Ishikawa (cell line): ENCODE results near the gene PABPN1L.
A peak's percentile ranks its signal among the peaks of the same experiment; 100 is the strongest.

Experiments used
- CEBPB ChIP-seq: IDR thresholded peaks from 2 replicates; pipeline ENCODE4 v1.6.1; 2012
- CREB1 ChIP-seq: IDR thresholded peaks from 2 replicates; pipeline ENCODE4 v1.6.1; 2012; ENCODE audit warnings: low read depth
- EGR1 ChIP-seq: IDR thresholded peaks from 2 replicates; pipeline ENCODE4 v1.6.1; 2012
- EP300 ChIP-seq: IDR thresholded peaks from 2 replicates; pipeline ENCODE4 v1.6.1; 2012; ENCODE audit warnings: borderline replicate concordance
- FOXM1 ChIP-seq: IDR thresholded peaks from 2 replicates; pipeline ENCODE4 v1.6.1; 2012; ENCODE audit warnings: low read depth, borderline replicate concordance
- MAX ChIP-seq: IDR thresholded peaks from 2 replicates; pipeline ENCODE4 v1.6.1; 2012
- NFIC ChIP-seq: IDR thresholded peaks from 2 replicates; pipeline ENCODE4 v1.6.1; 2012
- RAD21 ChIP-seq: IDR thresholded peaks from 2 replicates; pipeline ENCODE4 v1.6.1; 2012; ENCODE audit warnings: low read depth
- REST ChIP-seq: IDR thresholded peaks from 2 replicates; pipeline ENCODE4 v1.6.1; 2012; ENCODE audit warnings: low read depth, mild to moderate bottlenecking
- TAF1 ChIP-seq: IDR thresholded peaks from 2 replicates; pipeline ENCODE4 v1.6.1; 2012; ENCODE audit warnings: low read depth, mild to moderate bottlenecking
- TCF12 ChIP-seq: IDR thresholded peaks from 2 replicates; pipeline ENCODE4 v1.6.1; 2012; ENCODE audit warnings: low read depth
- TEAD4 ChIP-seq: IDR thresholded peaks from 2 replicates; pipeline ENCODE4 v1.6.1; 2012
- USF1 ChIP-seq: IDR thresholded peaks from 2 replicates; pipeline ENCODE4 v1.6.1; 2012
- YY1 ChIP-seq: IDR thresholded peaks from 2 replicates; pipeline ENCODE4 v1.6.1; 2012; ENCODE audit warnings: low read depth
- ZBTB7A ChIP-seq: IDR thresholded peaks from 2 replicates; pipeline ENCODE4 v1.6.1; 2012; ENCODE audit warnings: low read depth

The PABPN1L gene

GRCh38 chr16:88886420-88886844, 20.0 kb upstream of the PABPN1L start:
- TF ChIP-seq CEBPB, result no peak
- peak; percentile 37; the same call in 1 of the 2 replicates for TF ChIP-seq USF1

GRCh38 chr16:88885693-88886280, 19.3 kb upstream of the PABPN1L start:
- TF ChIP-seq REST, result no peak
- TF ChIP-seq EP300, result no peak
- TF ChIP-seq NFIC, result no peak
- no peak for TF ChIP-seq YY1
- TF ChIP-seq TAF1, result no peak
- TF ChIP-seq MAX, result no peak
- no peak for TF ChIP-seq TEAD4
- no peak for TF ChIP-seq CREB1
- TF ChIP-seq CEBPB, result no peak
- no peak for TF ChIP-seq ZBTB7A
- no peak for TF ChIP-seq RAD21

GRCh38 chr16:88884569-88885271, 18.3 kb upstream of the PABPN1L start:
- no peak for TF ChIP-seq REST
- no peak for TF ChIP-seq EGR1
- TF ChIP-seq TAF1, result no peak
- TF ChIP-seq CEBPB, result no peak
- no peak for TF ChIP-seq MAX
- TF ChIP-seq RAD21, result no peak
- no peak for TF ChIP-seq YY1
- no peak for TF ChIP-seq USF1
- TF ChIP-seq NFIC, result no peak
- TF ChIP-seq EP300, result no peak
- no peak for TF ChIP-seq CREB1
- TF ChIP-seq TEAD4, result no peak
- TF ChIP-seq TCF12, result no peak
- no peak for TF ChIP-seq FOXM1
- TF ChIP-seq ZBTB7A, result no peak

GRCh38 chr16:88883946-88884345, 17.5 kb upstream of the PABPN1L start:
- TF ChIP-seq CEBPB, result no peak

GRCh38 chr16:88883117-88883895, 16.8 kb upstream of the PABPN1L start:
- TF ChIP-seq NFIC, result no peak
- TF ChIP-seq EGR1, result no peak
- no peak for TF ChIP-seq YY1
- TF ChIP-seq EP300, result no peak
- TF ChIP-seq ZBTB7A, result no peak
- TF ChIP-seq TEAD4, result no peak
- TF ChIP-seq USF1, result no peak
- TF ChIP-seq REST, result no peak
- no peak for TF ChIP-seq TCF12
- TF ChIP-seq CEBPB, result no peak
- TF ChIP-seq TAF1, result no peak
- TF ChIP-seq RAD21, result no peak
- no peak for TF ChIP-seq MAX
- no peak for TF ChIP-seq CREB1
- no peak for TF ChIP-seq FOXM1
